Chondrocyte (in vitro differentiated cells): ENCODE measurements around the gene LCN9. TPM values are rescaled to one million over a fixed set of nuclear protein-coding genes. Genes with fewer than 3 reads are reported as not detected.

Experiments used
- DNase-seq: peaks from one replicate; pipeline ENCODE4 v3.0.0; 2021; ENCODE audit warnings: mixed read lengths, low spot score
- H3K27ac Mint-ChIP-seq: one replicate; pipeline ENCODE4 v1.8.0; 2021; ENCODE audit warnings: mild to moderate bottlenecking, moderate library complexity, mixed read lengths; ENCODE audit not compliant: unreplicated experiment
- H3K27me3 Mint-ChIP-seq: 2 replicates; pipeline ENCODE4 v1.8.0; 2021; ENCODE audit warnings: low read depth, mixed read lengths
- H3K36me3 Mint-ChIP-seq: 2 replicates; pipeline ENCODE4 v1.8.0; 2021; ENCODE audit warnings: low read depth, mixed read lengths
- H3K4me1 Mint-ChIP-seq: 2 replicates; pipeline ENCODE4 v1.8.0; 2021; ENCODE audit warnings: low read depth, mild to moderate bottlenecking, mixed read lengths
- H3K4me3 Mint-ChIP-seq: one replicate; pipeline ENCODE4 v1.8.0; 2021; ENCODE audit warnings: mild to moderate bottlenecking, moderate library complexity, mixed read lengths; ENCODE audit not compliant: unreplicated experiment
- H3K9me3 Mint-ChIP-seq: 2 replicates; pipeline ENCODE4 v1.8.0; 2021; ENCODE audit warnings: low read depth, mixed read lengths
- CTCF ChIP-seq: fragments of 200-600 bp; sonication (generic); IDR thresholded peaks from 2 replicates; pipeline ENCODE4 v1.5.0; 2021; ENCODE audit warnings: antibody characterized with exemption, mild to moderate bottlenecking, moderate library complexity
- total RNA-seq: library from RNA; stranded (reverse); gene quantifications from 3 replicates; pipeline ENCODE4 v1.2.1, GENCODE V29; 2021

Gene LCN9
- total RNA-seq, 1 donor from 2014 or later: 1.8 TPM

DNA sequence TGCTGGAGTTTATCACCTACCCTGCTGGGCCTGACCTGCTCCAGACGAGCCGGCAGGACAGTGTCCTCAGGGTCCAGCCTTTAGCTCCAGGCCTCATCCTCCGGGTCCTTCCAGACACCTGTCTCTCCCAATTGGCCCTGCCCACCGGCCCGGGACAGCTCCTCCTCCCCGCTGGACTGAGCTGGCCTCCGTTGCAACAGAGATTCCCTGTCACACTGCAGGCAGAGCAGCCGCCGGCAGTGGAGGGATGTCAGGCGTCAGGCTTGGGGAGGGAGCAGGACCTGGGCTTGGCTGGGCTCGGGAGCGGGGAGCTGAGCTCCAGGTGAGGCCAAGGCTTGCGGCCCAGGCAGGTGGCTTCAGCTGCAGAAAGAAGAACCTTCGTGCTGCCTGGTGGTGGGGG is 40.6 kb downstream of the LCN9 start:
- H3K9me3 Mint-ChIP-seq: no peaks in the 10 kb centered on the region
- no peaks in the 10 kb centered on the region for H3K36me3 Mint-ChIP-seq

DNA sequence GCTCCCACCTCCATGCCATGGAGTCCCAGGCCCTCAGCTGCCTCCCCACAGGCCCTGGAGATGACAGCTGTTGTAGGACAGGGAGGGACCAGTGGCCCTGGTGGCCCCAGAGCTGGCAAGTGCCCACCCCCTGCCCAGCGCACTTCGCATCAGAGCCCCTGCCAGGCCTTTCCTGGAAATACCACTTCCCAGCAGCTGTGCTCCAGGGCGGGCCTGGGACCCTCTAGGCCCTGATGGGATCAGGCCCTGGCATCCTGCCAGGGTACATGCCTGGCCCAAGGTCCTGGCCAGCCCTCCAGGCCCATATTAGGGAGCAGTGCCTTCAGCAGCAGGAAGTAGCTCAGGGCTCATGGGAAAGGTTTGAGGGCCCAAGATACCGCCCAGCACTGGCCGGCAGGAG is 41.4 kb downstream of the LCN9 start:
- Mint-ChIP-seq H3K9me3 (no peaks in the 10 kb centered on the region), H3K4me3 (no peak overlapping the region), H3K27me3 (peaks cover 22% of the 10 kb centered on the region), H3K4me1 (peaks cover 3% of the 10 kb centered on the region), H3K36me3 (no peaks in the 10 kb centered on the region), H3K27ac (no peak overlapping the region)
- DNase-seq: no peak
- TF ChIP-seq CTCF: no peak

More for the DNA sequence above, 40.6 kb downstream of the LCN9 start:
- Mint-ChIP-seq H3K27ac (no peak overlapping the region), H3K4me3 (no peak overlapping the region), H3K27me3 (peaks cover 16% of the 10 kb centered on the region), H3K4me1 (peaks cover 3% of the 10 kb centered on the region)
- TF ChIP-seq CTCF: no peak
- DNase-seq: no peak

- Mint-ChIP-seq H3K36me3 (peaks cover 2% of the 10 kb centered on the region), H3K27ac (no peak overlapping the region), H3K9me3 (no peaks in the 10 kb centered on the region), H3K4me3 (no peak overlapping the region), H3K27me3 (peaks cover 31% of the 10 kb centered on the region), H3K4me1 (peaks cover 3% of the 10 kb centered on the region)
- no peak for TF ChIP-seq CTCF
- no peak for DNase-seq
Observed at GRCh38 chr9:135705376-135705775, 42.3 kb downstream of the LCN9 start.

- peaks cover 39% of the 10 kb centered on the region for H3K27me3 Mint-ChIP-seq
- H3K4me1 Mint-ChIP-seq: peaks cover 3% of the 10 kb centered on the region
- no peaks in the 10 kb centered on the region for H3K9me3 Mint-ChIP-seq
- H3K4me3 Mint-ChIP-seq: no peak overlapping the region
- no peak overlapping the region for H3K27ac Mint-ChIP-seq
- DNase-seq: no peak
- H3K36me3 Mint-ChIP-seq: peaks cover 2% of the 10 kb centered on the region
- no peak for TF ChIP-seq CTCF
Observed at GRCh38 chr9:135706288-135706687, 43.2 kb downstream of the LCN9 start.

DNA sequence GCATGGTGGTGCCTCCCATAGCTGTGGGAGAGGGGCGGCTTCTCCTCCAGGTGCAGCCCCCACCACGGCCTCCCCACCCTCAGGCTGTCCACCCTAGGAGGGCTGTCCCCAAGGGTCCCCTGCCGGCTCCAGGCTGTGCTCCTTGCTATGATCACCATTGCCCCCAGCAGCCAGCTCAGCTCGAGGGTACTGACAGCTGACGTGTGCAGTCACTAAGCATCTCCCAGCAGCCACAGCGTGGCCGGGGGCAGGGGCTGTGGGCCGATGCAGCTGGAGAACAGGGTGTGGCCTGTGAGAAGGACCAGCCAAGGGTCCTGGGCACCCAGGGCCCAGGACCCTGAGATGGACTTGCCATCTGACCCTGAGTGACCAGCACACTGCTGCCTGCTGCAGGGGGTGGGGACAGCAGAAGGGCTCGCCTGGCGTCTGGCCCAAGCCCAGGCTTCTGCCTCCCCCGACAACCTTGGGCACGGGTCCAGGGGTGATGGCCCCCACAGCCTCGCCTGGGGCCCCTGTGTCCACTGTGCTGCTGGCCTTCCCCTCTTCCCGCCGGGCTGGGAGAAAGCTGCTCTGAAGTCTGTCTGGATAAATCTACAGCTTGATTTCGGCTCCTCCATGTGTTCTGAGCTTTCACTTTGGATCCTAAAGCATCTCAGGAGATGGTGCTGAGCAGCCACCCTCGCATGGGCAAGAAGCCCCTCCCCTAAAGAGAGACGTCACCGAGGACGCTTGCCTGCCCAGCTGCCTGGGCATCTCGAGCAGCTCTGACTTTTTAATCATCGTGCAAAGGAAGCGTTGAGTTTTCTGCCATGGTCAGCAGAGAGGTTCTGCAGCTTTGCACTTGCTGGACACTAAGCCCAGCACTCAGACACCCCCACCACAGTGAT is 44.4 kb downstream of the LCN9 start:
- peaks cover 3% of the 10 kb centered on the region for H3K4me1 Mint-ChIP-seq
- H3K9me3 Mint-ChIP-seq: no peaks in the 10 kb centered on the region
- H3K4me3 Mint-ChIP-seq: no peak overlapping the region
- peaks cover 2% of the 10 kb centered on the region for H3K36me3 Mint-ChIP-seq
- no peak overlapping the region for H3K27ac Mint-ChIP-seq
- DNase-seq: no peak
- peaks cover 45% of the 10 kb centered on the region for H3K27me3 Mint-ChIP-seq
- TF ChIP-seq CTCF: no peak
